HG03103 (cell line): ENCODE results near the gene TACC2.

ENCODE experiments used
- ATAC-seq: cut with Tn5 transposase; IDR thresholded peaks from one replicate; pipeline ENCODE4 v1.9.1; 2021; ENCODE audit warnings: low read depth; ENCODE audit not compliant: unreplicated experiment

TACC2 gene

GRCh38 chr10:122257041-122257440 is 268.1 kb downstream of the TACC2 start:
- ATAC-seq = no peak

- ATAC-seq = no peak
Measured at GRCh38 chr10:122258136-122259074, 269.4 kb downstream of the TACC2 start.

GRCh38 chr10:122259075-122259466 is 270.1 kb downstream of the TACC2 start:
- no peak for ATAC-seq

- ATAC-seq = no peak
Measured at GRCh38 chr10:122261584-122261983, 272.6 kb downstream of the TACC2 start.

GRCh38 chr10:122263971-122264370 is 275.0 kb downstream of the TACC2 start:
- no peak for ATAC-seq

- ATAC-seq = no peak
Measured at GRCh38 chr10:122264436-122264835, 275.5 kb downstream of the TACC2 start.

GRCh38 chr10:122264931-122265330 is 276.0 kb downstream of the TACC2 start:
- no peak for ATAC-seq

- no peak for ATAC-seq
Measured at GRCh38 chr10:122265896-122266295, 276.9 kb downstream of the TACC2 start.

GRCh38 chr10:122267849-122268737 is 279.1 kb downstream of the TACC2 start:
- peak; percentile 88 for ATAC-seq

- ATAC-seq = no peak
Measured at GRCh38 chr10:122269059-122269687, 280.2 kb downstream of the TACC2 start.

GRCh38 chr10:122271076-122271475 is 282.1 kb downstream of the TACC2 start, which contains the start of gene BTBD16:
TSS of gene BTBD16 (plus strand) at chr10:122271296. CDS start at chr10:122275082, 3,786 bp downstream.
- ATAC-seq = no peak

- no peak for ATAC-seq
Measured at GRCh38 chr10:122273966-122274545, 285.1 kb downstream of the TACC2 start.

- ATAC-seq = no peak
Measured at GRCh38 chr10:122276611-122277208, 287.7 kb downstream of the TACC2 start.

- ATAC-seq = no peak
Measured at GRCh38 chr10:122277526-122278136, 288.7 kb downstream of the TACC2 start.

- ATAC-seq = no peak
Measured at GRCh38 chr10:122279725-122280141, 290.8 kb downstream of the TACC2 start.

- ATAC-seq = no peak
Measured at GRCh38 chr10:122280156-122280555, 291.2 kb downstream of the TACC2 start.

- no peak for ATAC-seq
Measured at GRCh38 chr10:122281018-122281626, 292.2 kb downstream of the TACC2 start.

- no peak for ATAC-seq
Measured at GRCh38 chr10:122281751-122282150, 292.8 kb downstream of the TACC2 start.

- ATAC-seq = no peak
Measured at GRCh38 chr10:122282253-122282671, 293.3 kb downstream of the TACC2 start.
